NCI-H2196 treated with DMSO at 0.1 percent for 48 hours (cell line): ENCODE measurements around the gene EMC10.

Source experiments
- DNase-seq: peaks from one replicate; lab custom pipeline; 2025; ENCODE audit not compliant: unreplicated experiment; lab: John Stamatoyannopoulos, UW

EMC10 gene

GRCh38 chr19:50495020-50495531 lies 18.8 kb downstream of the EMC10 start:
- DNase-seq = no peak

GRCh38 chr19:50496189-50497021 lies 20.1 kb downstream of the EMC10 start:
- no peak for DNase-seq

- no peak for DNase-seq
Observed at GRCh38 chr19:50497022-50497405, 20.7 kb downstream of the EMC10 start.

- DNase-seq = no peak
Observed at GRCh38 chr19:50498219-50499056, 22.1 kb downstream of the EMC10 start.

GRCh38 chr19:50500060-50500752 lies 23.9 kb downstream of the EMC10 start:
- no peak for DNase-seq

GRCh38 chr19:50500753-50501151 lies 24.4 kb downstream of the EMC10 start:
- no peak for DNase-seq

- DNase-seq = no peak
Observed at GRCh38 chr19:50501186-50501567, 24.9 kb downstream of the EMC10 start.

GRCh38 chr19:50501568-50502475 lies 25.5 kb downstream of the EMC10 start:
- DNase-seq = no peak

- no peak for DNase-seq
Observed at GRCh38 chr19:50505856-50506611, 29.7 kb downstream of the EMC10 start.

- no peak for DNase-seq
Observed at GRCh38 chr19:50506700-50507099, 30.4 kb downstream of the EMC10 start.

- DNase-seq = no peak
Observed at GRCh38 chr19:50507376-50507775, 31.1 kb downstream of the EMC10 start.

GRCh38 chr19:50508843-50509190 lies 32.5 kb downstream of the EMC10 start:
- DNase-seq = no peak

GRCh38 chr19:50509366-50509765 lies 33.1 kb downstream of the EMC10 start:
- no peak for DNase-seq

GRCh38 chr19:50510121-50510670 lies 33.9 kb downstream of the EMC10 start:
- DNase-seq = no peak

- peak; percentile 81 for DNase-seq
Observed at GRCh38 chr19:50510700-50511068, 34.4 kb downstream of the EMC10 start.

GRCh38 chr19:50511069-50511822 lies 34.9 kb downstream of the EMC10 start, which contains the start of gene JOSD2:
Gene JOSD2 (minus strand): TSS chr19:50511191. CDS start chr19:50510431, 760 bp downstream.
- peak; percentile 98 for DNase-seq

GRCh38 chr19:50512112-50512998 lies 36.0 kb downstream of the EMC10 start:
- no peak for DNase-seq
